HepG2 (cell line): ENCODE measurements around the gene BOLL. TPM values are rescaled to one million over a fixed set of nuclear protein-coding genes. Genes with fewer than 3 reads are reported as not detected.

Experiments used
- ASH2L ChIP-seq: fragments of 300-600, 200-600 bp; sonication (generic); IDR thresholded peaks from 2 replicates; pipeline ENCODE4 v1.7.0; 2017; ENCODE audit warnings: low read depth, mild to moderate bottlenecking, moderate library complexity, mixed read lengths, low read length; ENCODE audit not compliant: insufficient read length
- CHD2 ChIP-seq: IDR thresholded peaks from 2 replicates; pipeline ENCODE4 v1.6.1; 2011; ENCODE audit warnings: low read depth, low read length, improper control_type of control experiment
- CREB3 ChIP-seq: sonication (generic); formaldehyde crosslinking; IDR thresholded peaks from 2 replicates; pipeline ENCODE4 v1.5.0; 2020; ENCODE audit warnings: missing genetic modification reagents
- FOXK2 ChIP-seq: fragments of 450-650 bp; IDR thresholded peaks from 2 replicates; pipeline ENCODE4 v1.6.1; 2016
- HMGXB3 ChIP-seq: sonication (generic); formaldehyde crosslinking; IDR thresholded peaks from 2 replicates; pipeline ENCODE4 v1.4.0; 2020; ENCODE audit warnings: missing genetic modification reagents, borderline replicate concordance
- PLSCR1 ChIP-seq: sonication (generic); formaldehyde crosslinking; IDR thresholded peaks from 2 replicates; pipeline ENCODE4 v1.5.0; 2020; ENCODE audit warnings: missing genetic modification reagents, mild to moderate bottlenecking, borderline replicate concordance
- RBM22 ChIP-seq: fragments of 200-400 bp; formaldehyde crosslinking; optimal IDR thresholded peaks from 2 replicates; pipeline ENCODE3; 2017; ENCODE audit warnings: mild to moderate bottlenecking, low read length, moderate library complexity
- SSRP1 ChIP-seq: IDR thresholded peaks from 2 replicates; pipeline ENCODE4 v1.6.1; 2016; ENCODE audit warnings: control low read depth
- ZBTB38 ChIP-seq: sonication (generic); formaldehyde crosslinking; IDR thresholded peaks from 2 replicates; pipeline ENCODE4 v1.5.1; 2020; ENCODE audit warnings: mild to moderate bottlenecking, missing genetic modification reagents
- ZNF407 ChIP-seq: sonication (generic); formaldehyde crosslinking; IDR thresholded peaks from one replicate; pipeline ENCODE4 v1.5.1; 2020; ENCODE audit warnings: mild to moderate bottlenecking, missing genetic modification reagents; ENCODE audit errors: not compliant biosample characterization
- ZNF557 ChIP-seq: sonication (generic); formaldehyde crosslinking; IDR thresholded peaks from 2 replicates; pipeline ENCODE4 v1.4.0; 2020; ENCODE audit warnings: missing genetic modification reagents
- ZNF619 ChIP-seq: sonication (generic); formaldehyde crosslinking; IDR thresholded peaks from 2 replicates; pipeline ENCODE4 v1.4.0; 2020; ENCODE audit warnings: mild to moderate bottlenecking, missing genetic modification reagents
- ZNF629 ChIP-seq: sonication (generic); formaldehyde crosslinking; conservative IDR thresholded peaks from 2 replicates; pipeline ENCODE4 v1.5.0; 2020; ENCODE audit warnings: missing genetic modification reagents
- ZSCAN9 ChIP-seq: IDR thresholded peaks from 2 replicates; pipeline ENCODE4 v1.6.1; 2016; ENCODE audit warnings: borderline replicate concordance
- polyA plus RNA-seq, 8 experiments: library from polyadenylated mRNA; depleted of rRNA in 3 of 8; stranded (reverse) in 7 of 8; unstranded in 1 of 8; fragments of >200 nt; fragmentation: Illumina TruSeq in 4 of 8; extraction: Trizol in 4 of 8; gene quantifications; 2 replicates each; pipeline versions ENCODE4 v1.2.1 to v1.2.3, GENCODE V29; 2011 to 2016; ENCODE audit warnings: low read depth in 4 of 8, missing spikeins in 1 of 8, mixed read lengths in 1 of 8; ENCODE audit not compliant: insufficient read depth in 1 of 8
- total RNA-seq, 5 experiments: library from RNA; depleted of rRNA; stranded (reverse); fragments of >200 nt; fragmentation: Illumina TruSeq; extraction: Trizol; gene quantifications; 2 replicates each; pipeline ENCODE4 v1.2.3, GENCODE V29; 2016; ENCODE audit warnings: low read depth in 1 of 5

BOLL gene
- total and polyA plus RNA-seq, 2 of the 13 experiments (the other 11 are each of a cell fraction or from before 2014, with no cell fraction given), result not detected

- peak; percentile 83 for TF ChIP-seq ZBTB38 (CRISPR knock-in tag)
- no peak for TF ChIP-seq HMGXB3 (CRISPR knock-in tag)
- TF ChIP-seq ZNF557 (CRISPR knock-in tag), result no peak
- peak; percentile 99 for TF ChIP-seq ZNF619 (CRISPR knock-in tag)
- peak; percentile 62 for TF ChIP-seq ZNF407 (CRISPR knock-in tag)
- TF ChIP-seq FOXK2, result no peak
- peak; percentile 87 for TF ChIP-seq ASH2L
- TF ChIP-seq ZNF629 (CRISPR knock-in tag), result no peak
- peak; percentile 64 for TF ChIP-seq ZSCAN9 (CRISPR knock-in tag)
- no peak for TF ChIP-seq CHD2
- TF ChIP-seq RBM22, result no peak
- TF ChIP-seq SSRP1 (CRISPR knock-in tag), result peak; percentile 86; the same call in 1 of the 2 replicates
- TF ChIP-seq CREB3 (CRISPR knock-in tag), result no peak; the same call in 1 of the 2 replicates
- TF ChIP-seq PLSCR1 (CRISPR knock-in tag), result no peak
Observed at GRCh38 chr2:197705121-197705911, 79.8 kb downstream of the BOLL start, which contains the start of gene MARS2 (continued).
